ENCODE results near the gene STARD8. TPM values are rescaled to one million over a fixed set of nuclear protein-coding genes. Genes with fewer than 3 reads are reported as not detected.

STARD8 gene
- total RNA-seq, 2 experiments from 2014 or later: not detected

DNA sequence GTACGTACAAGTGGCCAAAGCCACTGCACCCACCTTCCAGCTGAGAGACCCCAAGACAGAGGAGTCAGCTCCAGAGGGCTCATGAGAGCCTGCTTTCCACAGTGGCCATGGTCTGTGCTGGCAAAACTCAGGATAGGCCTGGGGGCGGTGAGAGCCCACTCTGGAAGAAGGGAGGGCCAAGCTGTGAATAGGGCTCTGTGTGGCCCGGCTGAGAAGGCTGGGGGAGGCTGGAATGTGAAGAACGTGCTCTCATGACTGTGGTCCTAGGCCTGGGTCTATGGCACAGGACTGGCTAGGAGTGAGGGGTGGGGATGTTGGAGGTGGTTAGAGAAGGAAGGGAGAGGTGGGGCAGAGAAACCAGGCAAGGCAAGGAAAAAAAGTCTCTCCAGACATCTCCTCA is 13.3 kb downstream of the STARD8 start:
- Histone ChIP-seq H2AFZ (ENCODE audit: low read length) (no peak overlapping the region), H3K27ac (ENCODE audit: low read depth, low read length, poor library complexity, severe bottlenecking) (no peak overlapping the region), H3K4me3 (ENCODE audit: low read depth, low read length, poor library complexity, severe bottlenecking) (no peak overlapping the region), H4K20me1 (ENCODE audit: insufficient read depth, low read length) (no peaks in the 10 kb centered on the region), H3K36me3 (ENCODE audit: insufficient read depth, low read length) (no peaks in the 10 kb centered on the region), H3K4me2 (ENCODE audit: low read length) (no peak overlapping the region), H3K4me1 (ENCODE audit: insufficient read depth, low read length, poor library complexity, severe bottlenecking) (no peaks in the 10 kb centered on the region), H3K79me2 (ENCODE audit: insufficient read depth, low read depth, low read length) (no peaks in the 10 kb centered on the region), H3K9me3 (ENCODE audit: low read length) (no peaks in the 10 kb centered on the region), H3K9me2 (ENCODE audit: insufficient read depth, low read length) (no peaks in the 10 kb centered on the region)
- DNase-seq (ENCODE audit: low spot score): no peak
- ChIA-PET POLR2A (no interaction called here), CTCF (ENCODE audit: unreplicated experiment) (no interaction called here)
- intact Hi-C loops (cut with micrococcal nuclease; ENCODE audit: unreplicated experiment): no loop called here
- TF ChIP-seq EZH2phosphoT487 (IDR thresholded peaks at IDR 0.05; ENCODE audit: borderline replicate concordance, low read depth, low read length): no peak
- TF ChIP-seq, protein P1, sequence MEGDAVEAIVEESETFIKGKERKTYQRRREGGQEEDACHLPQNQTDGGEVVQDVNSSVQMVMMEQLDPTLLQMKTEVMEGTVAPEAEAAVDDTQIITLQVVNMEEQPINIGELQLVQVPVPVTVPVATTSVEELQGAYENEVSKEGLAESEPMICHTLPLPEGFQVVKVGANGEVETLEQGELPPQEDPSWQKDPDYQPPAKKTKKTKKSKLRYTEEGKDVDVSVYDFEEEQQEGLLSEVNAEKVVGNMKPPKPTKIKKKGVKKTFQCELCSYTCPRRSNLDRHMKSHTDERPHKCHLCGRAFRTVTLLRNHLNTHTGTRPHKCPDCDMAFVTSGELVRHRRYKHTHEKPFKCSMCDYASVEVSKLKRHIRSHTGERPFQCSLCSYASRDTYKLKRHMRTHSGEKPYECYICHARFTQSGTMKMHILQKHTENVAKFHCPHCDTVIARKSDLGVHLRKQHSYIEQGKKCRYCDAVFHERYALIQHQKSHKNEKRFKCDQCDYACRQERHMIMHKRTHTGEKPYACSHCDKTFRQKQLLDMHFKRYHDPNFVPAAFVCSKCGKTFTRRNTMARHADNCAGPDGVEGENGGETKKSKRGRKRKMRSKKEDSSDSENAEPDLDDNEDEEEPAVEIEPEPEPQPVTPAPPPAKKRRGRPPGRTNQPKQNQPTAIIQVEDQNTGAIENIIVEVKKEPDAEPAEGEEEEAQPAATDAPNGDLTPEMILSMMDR (conservative IDR thresholded peaks at IDR 0.05; ENCODE audit: low read length): no peak
- BruUV-seq (replicated peaks): no TSS peak

DNA sequence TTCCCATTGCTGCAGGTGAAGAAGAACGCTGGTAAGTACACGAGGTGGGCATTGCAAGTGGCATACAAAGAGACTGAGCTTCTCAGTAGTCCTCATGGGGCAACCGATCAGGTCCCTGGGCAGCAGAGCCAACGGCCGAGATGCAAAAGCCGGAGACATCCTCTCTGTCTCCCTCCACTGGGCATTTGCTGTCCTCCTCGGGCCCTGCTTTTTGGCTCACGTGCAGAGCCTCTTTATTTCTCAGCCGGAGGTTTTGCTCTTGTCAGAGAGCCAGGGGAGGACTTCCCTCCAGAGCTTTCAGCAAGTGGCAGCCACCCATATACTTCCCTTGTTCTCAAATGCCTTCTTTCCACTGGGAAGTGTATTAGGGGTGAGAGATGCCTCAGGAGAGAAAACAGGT is 18.0 kb downstream of the STARD8 start:
- Histone ChIP-seq H4K20me1 (ENCODE audit: insufficient read depth, low read length) (no peaks in the 10 kb centered on the region), H3K9me3 (ENCODE audit: low read length) (no peaks in the 10 kb centered on the region), H3K36me3 (ENCODE audit: insufficient read depth, low read length) (no peaks in the 10 kb centered on the region), H2AFZ (ENCODE audit: low read length) (no peak overlapping the region), H3K27ac (ENCODE audit: low read depth, low read length, poor library complexity, severe bottlenecking) (no peak overlapping the region), H3K4me2 (ENCODE audit: low read length) (no peak overlapping the region), H3K4me3 (ENCODE audit: low read depth, low read length, poor library complexity, severe bottlenecking) (no peak overlapping the region), H3K79me2 (ENCODE audit: insufficient read depth, low read depth, low read length) (no peaks in the 10 kb centered on the region), H3K9me2 (ENCODE audit: insufficient read depth, low read length) (no peaks in the 10 kb centered on the region), H3K4me1 (ENCODE audit: insufficient read depth, low read length, poor library complexity, severe bottlenecking) (no peaks in the 10 kb centered on the region)
- intact Hi-C loops (cut with micrococcal nuclease; ENCODE audit: unreplicated experiment): no loop called here
- no peak for DNase-seq (ENCODE audit: low spot score)
- TF ChIP-seq EZH2phosphoT487 (IDR thresholded peaks at IDR 0.05; ENCODE audit: borderline replicate concordance, low read depth, low read length): no peak
- TF ChIP-seq, protein P1 (conservative IDR thresholded peaks at IDR 0.05; ENCODE audit: low read length): no peak
- POLR2A ChIA-PET: no interaction called here
- CTCF ChIA-PET (ENCODE audit: unreplicated experiment): no interaction called here
- BruUV-seq (replicated peaks): no TSS peak

DNA sequence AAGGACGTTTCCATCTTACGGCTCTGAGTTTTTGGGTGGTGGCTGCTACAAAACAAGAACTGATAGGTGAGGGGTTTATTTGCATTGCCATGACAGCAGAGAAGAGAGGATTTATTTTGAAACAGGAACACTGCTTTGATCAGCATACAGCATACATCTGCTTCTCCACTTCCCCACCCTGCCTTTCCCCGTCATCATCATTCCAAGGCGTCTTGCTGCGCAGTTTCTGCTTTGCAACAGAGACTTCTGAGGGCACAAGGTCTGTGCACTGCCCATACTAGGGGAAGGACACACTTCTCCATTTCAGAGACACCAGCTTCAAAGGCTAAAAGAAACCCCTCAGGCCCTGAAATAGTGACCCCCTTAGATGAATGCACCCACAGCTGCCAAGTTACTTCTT is 19.1 kb downstream of the STARD8 start:
- no peak overlapping the region for H3K4me2 ChIP-seq (ENCODE audit: low read length)
- H4K20me1 ChIP-seq (ENCODE audit: insufficient read depth, low read length): no peaks in the 10 kb centered on the region
- POLR2A ChIA-PET: no interaction called here
- no peaks in the 10 kb centered on the region for H3K79me2 ChIP-seq (ENCODE audit: insufficient read depth, low read depth, low read length)
- no peaks in the 10 kb centered on the region for H3K4me1 ChIP-seq (ENCODE audit: insufficient read depth, low read length, poor library complexity, severe bottlenecking)
- no peaks in the 10 kb centered on the region for H3K9me2 ChIP-seq (ENCODE audit: insufficient read depth, low read length)
- H2AFZ ChIP-seq (ENCODE audit: low read length): no peak overlapping the region
- no peak for DNase-seq (ENCODE audit: low spot score)
- no peaks in the 10 kb centered on the region for H3K36me3 ChIP-seq (ENCODE audit: insufficient read depth, low read length)
- TF ChIP-seq EZH2phosphoT487 (IDR thresholded peaks at IDR 0.05; ENCODE audit: borderline replicate concordance, low read depth, low read length): no peak
- TF ChIP-seq, protein P1 (conservative IDR thresholded peaks at IDR 0.05; ENCODE audit: low read length): no peak
- BruUV-seq (replicated peaks): no TSS peak
- CTCF ChIA-PET (ENCODE audit: unreplicated experiment): no interaction called here
- H3K4me3 ChIP-seq (ENCODE audit: low read depth, low read length, poor library complexity, severe bottlenecking): no peak overlapping the region
- intact Hi-C loops (cut with micrococcal nuclease; ENCODE audit: unreplicated experiment): no loop called here
- H3K27ac ChIP-seq (ENCODE audit: low read depth, low read length, poor library complexity, severe bottlenecking): no peak overlapping the region
- no peaks in the 10 kb centered on the region for H3K9me3 ChIP-seq (ENCODE audit: low read length)

All from OCI-LY7 (cell line).